Caco-2 (cell line): Measurements from ENCODE around the gene EMILIN3. TPM values are rescaled to one million over a fixed set of nuclear protein-coding genes. Genes with fewer than 3 reads are reported as not detected.

Source experiments
- BruUV-seq: library from RNA; stranded (reverse); fragments of 400-500 nt; replicated peaks from 2 replicates; lab custom pipeline; 2021; lab: Mats Ljungman, UMichigan
- CTCF ChIA-PET: fragments of 300-600 bp; sonication (Branson Sonifier 250); formaldehyde crosslinking; loops from one replicate; lab custom pipeline; 2022; ENCODE audit warnings: antibody characterized with exemption; lab: Charles Lee
- POLR2A ChIA-PET: fragments of 300-600 bp; sonication (Branson Sonifier 250); formaldehyde crosslinking; loops from one replicate; lab custom pipeline; 2022; ENCODE audit warnings: antibody characterized with exemption; lab: Charles Lee
- DNase-seq, 2 experiments: peaks; one replicate each; pipeline versions ENCODE4 v3.0.0 to v3.0.0-alpha.2; 2020 to 2022
- H3K27me3 ChIP-seq: replicated peaks from 2 replicates; pipeline ENCODE4 v1.6.0; 2011; ENCODE audit warnings: low read length; ENCODE audit not compliant: control insufficient read depth, insufficient read depth
- H3K36me3 ChIP-seq: 2 replicates; pipeline ENCODE4 v1.5.1; 2011; ENCODE audit warnings: low read length; ENCODE audit not compliant: control insufficient read depth, insufficient read depth
- H3K4me1 ChIP-seq: fragments of 250-450 bp; sonication (Bioruptor Pico); 2 replicates; pipeline ENCODE4 v1.5.1; 2020; ENCODE audit warnings: mild to moderate bottlenecking
- H3K4me3 ChIP-seq: 2 replicates; pipeline ENCODE4 v1.5.1; 2011; ENCODE audit warnings: low read depth, mild to moderate bottlenecking, control low read depth, low read length
- H3K9me3 ChIP-seq: fragments of 250-450 bp; sonication (Bioruptor Pico); 2 replicates; pipeline ENCODE4 v1.5.1; 2020; ENCODE audit warnings: mild to moderate bottlenecking, moderate library complexity
- H3K27ac Mint-ChIP-seq: one replicate; pipeline ENCODE4 v1.8.0; 2022; ENCODE audit warnings: mixed read lengths; ENCODE audit not compliant: unreplicated experiment
- H3K27me3 Mint-ChIP-seq: one replicate; pipeline ENCODE4 v1.8.0; 2022; ENCODE audit warnings: mixed read lengths; ENCODE audit not compliant: insufficient read depth, unreplicated experiment
- H3K36me3 Mint-ChIP-seq: one replicate; pipeline ENCODE4 v1.8.0; 2022; ENCODE audit warnings: mild to moderate bottlenecking, mixed read lengths; ENCODE audit not compliant: insufficient read depth, unreplicated experiment
- H3K4me1 Mint-ChIP-seq: one replicate; pipeline ENCODE4 v1.8.0; 2022; ENCODE audit warnings: low read depth, mixed read lengths; ENCODE audit not compliant: unreplicated experiment
- H3K4me3 Mint-ChIP-seq: one replicate; pipeline ENCODE4 v1.8.0; 2022; ENCODE audit warnings: mild to moderate bottlenecking, moderate library complexity, mixed read lengths; ENCODE audit not compliant: unreplicated experiment
- H3K9me3 Mint-ChIP-seq: one replicate; pipeline ENCODE4 v1.8.0; 2022; ENCODE audit warnings: mixed read lengths; ENCODE audit not compliant: unreplicated experiment
- CTCF ChIP-seq, 2 experiments: fragments of 200-600 bp in 1 of 2; IDR thresholded peaks; 1 replicate in 1 of 2; 2 replicates in 1 of 2; pipeline versions ENCODE4 v1.5.1 to v1.8.0; 2011 to 2022; ENCODE audit warnings: antibody characterized with exemption in 1 of 2, control low read depth in 1 of 2, inconsistent platforms in 1 of 2, low read depth in 1 of 2, low read length in 1 of 2, mild to moderate bottlenecking in 1 of 2, moderate library complexity in 1 of 2; ENCODE audit not compliant: insufficient read depth in 1 of 2, severe bottlenecking in 1 of 2, unreplicated experiment in 1 of 2
- intact Hi-C: fragments of 100-400 bp; cut with micrococcal nuclease; formaldehyde crosslinking; loops from one replicate; pipeline ENCODE4 v1.10.0; 2022; ENCODE audit not compliant: unreplicated experiment
- total RNA-seq: library from RNA; stranded (reverse); gene quantifications from 2 replicates; pipeline ENCODE4 v1.2.3, GENCODE V29; 2022

The EMILIN3 gene
- total RNA-seq, 1 experiment from 2014 or later, result 0.50 TPM

GRCh38 chr20:41408156-41408794 lies 41.7 kb upstream of the EMILIN3 start:
- Mint-ChIP-seq H3K36me3 (peaks cover 55% of the 10 kb centered on the region), H3K4me1 (peaks cover 13% of the 10 kb centered on the region), H3K27ac (peak overlapping the region; percentile 22), H3K4me3 (no peak overlapping the region), H3K9me3 (no peaks in the 10 kb centered on the region), H3K27me3 (no peaks in the 10 kb centered on the region)
- TF ChIP-seq CTCF (IDR thresholded peaks at IDR 0.05; ENCODE audit: insufficient read depth in 1 of 2, low read depth in 1 of 2, low read length in 1 of 2, severe bottlenecking in 1 of 2, unreplicated experiment in 1 of 2), result no peak
- no TSS peak for BruUV-seq
- intact Hi-C loops, result no loop called here
- H3K4me1 ChIP-seq, result peaks cover 15% of the 10 kb centered on the region
- no peaks in the 10 kb centered on the region for H3K9me3 ChIP-seq
- H3K27me3 ChIP-seq, result no peaks in the 10 kb centered on the region
- no peak for DNase-seq
- ChIA-PET CTCF (no interaction called here), POLR2A (no interaction called here)
- H3K36me3 ChIP-seq, result peaks cover 26% of the 10 kb centered on the region
- no peak overlapping the region for H3K4me3 ChIP-seq

DNA sequence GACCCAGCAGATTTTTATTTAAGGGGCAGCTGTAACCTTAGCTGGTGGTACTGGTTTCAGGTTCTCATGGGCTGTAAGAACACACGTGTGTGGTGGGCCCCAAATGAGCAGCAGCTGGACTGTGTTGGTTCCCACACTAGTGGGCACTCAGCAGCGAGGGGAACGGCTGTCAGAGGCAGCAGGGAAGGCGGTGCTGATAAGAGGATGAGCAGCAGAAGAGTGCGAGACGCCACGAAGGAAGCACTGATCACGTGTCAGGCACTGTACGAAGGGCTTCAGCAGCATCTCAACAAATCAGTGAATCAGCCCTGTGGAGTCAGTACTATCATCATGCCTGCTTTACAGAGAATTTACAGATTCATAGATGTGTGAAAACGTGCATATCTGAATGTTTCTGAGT lies 41.0 kb upstream of the EMILIN3 start:
- BruUV-seq, result no TSS peak
- H3K36me3 Mint-ChIP-seq, result peaks cover 55% of the 10 kb centered on the region
- POLR2A ChIA-PET, result interaction anchor here (0.6 to 1.0 kb wide), 3 partner anchors 67 to 183 kb away, joined by 3 to 6 read pairs (median 3); partner anchors contain the start of gene LPIN3

More for the DNA sequence above, 41.0 kb upstream of the EMILIN3 start:
- Mint-ChIP-seq H3K4me3 (no peak overlapping the region), H3K27ac (peak overlapping the region; percentile 65), H3K9me3 (no peaks in the 10 kb centered on the region), H3K4me1 (peaks cover 13% of the 10 kb centered on the region), H3K27me3 (no peaks in the 10 kb centered on the region)
- no peak for DNase-seq
- intact Hi-C loops, result loop anchor here (1.0 kb wide), 1 partner anchor 67 kb away; the partner anchor contains the start of gene LPIN3
- Histone ChIP-seq H3K4me1 (peaks cover 15% of the 10 kb centered on the region), H3K9me3 (no peaks in the 10 kb centered on the region), H3K4me3 (no peak overlapping the region), H3K36me3 (peaks cover 24% of the 10 kb centered on the region), H3K27me3 (no peaks in the 10 kb centered on the region)
- no peak for TF ChIP-seq CTCF (IDR thresholded peaks at IDR 0.05; ENCODE audit: insufficient read depth in 1 of 2, low read depth in 1 of 2, low read length in 1 of 2, severe bottlenecking in 1 of 2, unreplicated experiment in 1 of 2)
- CTCF ChIA-PET, result interaction anchor here (2.1 kb wide), 1 partner anchor 67 kb away, joined by 10 read pairs; the partner anchor contains the start of gene LPIN3
